ENCODE data around the gene THAP2.

THAP2 gene

GRCh38 chr12:71663561-71664410 lies at the start of gene THAP2, which contains the start of gene ZFC3H1:
Gene THAP2 (plus strand): TSS chr12:71664301. CDS start chr12:71664510, 209 bp downstream.
Gene ZFC3H1 (minus strand): TSS chr12:71663848. CDS start chr12:71663610, 238 bp downstream.
- FAIRE-seq: peak; percentile 95

GRCh38 chr12:71621938-71622337 lies 42.2 kb upstream of the THAP2 start:
- no peak for FAIRE-seq

GRCh38 chr12:71625476-71625875 lies 38.6 kb upstream of the THAP2 start:
- FAIRE-seq: no peak

- no peak for FAIRE-seq
Observed at GRCh38 chr12:71626098-71626497, 38.0 kb upstream of the THAP2 start.

- no peak for FAIRE-seq
Observed at GRCh38 chr12:71626768-71627167, 37.3 kb upstream of the THAP2 start.

DNA sequence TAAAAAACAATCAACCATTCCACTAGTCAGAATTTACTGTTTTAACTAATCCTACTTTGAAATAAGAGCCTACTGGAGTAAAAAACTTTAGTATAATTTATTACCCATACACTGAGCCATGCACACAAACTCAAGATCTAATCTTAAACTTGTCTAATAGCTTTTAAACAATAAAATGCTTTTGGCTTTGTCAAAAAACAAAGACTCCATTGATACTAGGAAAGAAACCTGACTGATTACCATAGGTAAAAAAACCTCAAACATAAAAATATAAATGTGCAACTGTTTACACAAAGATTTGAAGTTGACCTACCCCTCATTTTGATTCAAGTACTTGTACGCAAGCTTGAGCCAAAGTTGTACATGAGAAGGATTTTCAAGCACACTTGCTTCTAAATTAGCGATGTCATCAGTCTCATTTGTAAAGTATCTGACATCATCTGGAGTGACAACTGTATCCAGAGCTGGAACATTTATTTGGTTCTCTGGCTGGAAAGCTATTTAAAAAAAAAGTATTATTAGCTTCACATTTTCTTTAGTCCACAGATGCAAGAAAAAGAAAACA lies 36.6 kb upstream of the THAP2 start:
- peak; percentile 22 for FAIRE-seq

DNA sequence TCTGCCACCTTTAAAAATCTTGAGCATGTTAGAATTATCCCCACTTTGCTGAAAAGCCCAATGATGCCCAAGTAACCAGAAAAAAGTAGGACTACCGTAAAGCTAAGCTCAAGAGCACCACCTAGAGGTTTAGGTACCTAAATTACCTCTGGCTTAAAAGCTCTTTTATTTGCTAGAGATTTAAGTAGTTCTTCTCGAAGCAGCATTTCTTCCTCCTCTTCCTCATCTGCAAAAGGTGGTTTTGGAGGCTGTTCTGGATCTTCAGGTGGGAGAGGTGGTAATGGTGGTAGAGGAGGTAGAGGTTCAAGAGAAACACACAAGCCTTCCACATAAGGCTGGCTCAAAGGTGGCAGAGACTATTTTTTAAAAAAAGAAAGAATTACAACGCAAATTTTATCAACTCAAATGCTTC lies 27.4 kb upstream of the THAP2 start:
- FAIRE-seq: peak; percentile 90

DNA sequence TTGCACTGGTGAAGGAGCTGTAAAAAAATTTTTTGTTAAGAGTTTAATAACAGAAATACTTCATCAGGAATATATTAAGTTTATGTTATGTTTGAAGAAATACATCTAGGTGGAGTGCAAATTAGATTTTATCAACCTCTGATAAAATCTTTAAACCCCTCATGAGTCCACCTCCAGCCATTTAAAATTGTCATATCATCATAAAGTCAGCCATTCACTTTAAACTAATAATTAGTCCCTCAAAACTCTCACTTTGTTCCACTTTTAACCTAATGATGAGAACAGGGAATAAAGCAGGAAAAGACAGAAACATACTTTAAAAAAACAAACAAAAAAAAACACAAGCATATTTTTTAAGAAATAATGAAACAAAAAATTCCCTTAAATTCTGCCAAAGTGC lies 25.6 kb upstream of the THAP2 start:
- no peak for FAIRE-seq

DNA sequence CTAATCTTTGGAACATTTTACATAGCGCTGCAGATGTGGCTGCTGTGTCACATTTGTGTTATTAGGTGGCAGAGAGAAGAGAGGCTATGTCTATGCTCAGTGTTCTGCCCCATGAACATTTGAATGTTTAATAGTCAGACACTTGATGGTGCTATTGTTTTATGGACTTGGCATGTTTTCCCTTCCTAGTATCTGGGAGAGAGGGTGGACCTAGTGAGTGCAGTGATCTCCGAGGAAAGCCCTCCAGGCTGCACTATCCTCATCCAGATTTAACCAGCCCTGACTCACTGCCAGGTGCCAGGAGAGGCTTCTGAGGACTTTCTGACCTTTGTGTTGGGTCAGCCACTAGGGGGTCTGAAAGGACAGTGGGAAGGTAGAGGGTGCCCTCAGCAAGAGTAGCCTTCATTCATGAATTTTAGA lies 24.8 kb upstream of the THAP2 start:
- FAIRE-seq: no peak

- no peak for FAIRE-seq
Observed at GRCh38 chr12:71640316-71640715, 23.8 kb upstream of the THAP2 start.

- FAIRE-seq: no peak
Observed at GRCh38 chr12:71641390-71641789, 22.7 kb upstream of the THAP2 start.

- FAIRE-seq: no peak
Observed at GRCh38 chr12:71642264-71642663, 21.8 kb upstream of the THAP2 start.

- FAIRE-seq: no peak
Observed at GRCh38 chr12:71645268-71645667, 18.8 kb upstream of the THAP2 start.

DNA sequence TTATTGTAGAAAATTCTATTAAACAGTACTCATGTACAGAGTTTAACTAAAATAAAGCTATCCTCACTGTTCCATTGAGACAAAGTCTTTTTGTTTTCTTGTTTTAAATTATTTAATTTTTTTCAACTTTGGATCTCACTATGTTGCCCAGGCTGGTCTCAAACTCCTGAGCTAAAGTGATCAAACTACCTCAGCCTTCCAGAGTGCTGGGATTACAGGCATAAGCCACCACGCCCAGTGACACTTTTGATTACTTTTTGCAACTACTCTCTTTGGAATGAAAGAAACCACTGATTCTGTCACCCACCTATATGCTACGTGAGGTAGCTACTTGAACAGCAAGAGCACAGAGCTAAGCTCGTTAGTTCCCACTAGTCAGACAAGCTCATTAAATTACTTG lies 17.6 kb upstream of the THAP2 start:
- no peak for FAIRE-seq

GRCh38 chr12:71648537-71648936 lies 15.6 kb upstream of the THAP2 start:
- FAIRE-seq: no peak

DNA sequence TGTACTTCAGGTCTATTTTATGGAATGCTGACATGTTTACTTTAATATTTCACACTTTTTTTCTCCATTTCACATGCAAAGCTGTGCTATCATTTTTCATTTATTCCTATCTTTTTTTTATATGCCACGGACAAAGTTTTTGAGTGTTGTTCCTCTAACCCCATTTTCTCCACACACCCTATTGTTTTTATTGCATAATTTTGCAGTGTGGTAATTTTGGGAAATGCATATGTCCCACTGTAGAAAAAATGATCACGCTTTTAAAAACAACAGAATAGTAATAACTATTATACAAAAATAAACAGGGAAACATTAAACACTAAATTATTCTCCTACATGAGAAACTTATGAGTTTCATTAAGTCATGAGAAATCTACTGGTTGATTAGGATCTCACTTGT lies 14.7 kb upstream of the THAP2 start:
- FAIRE-seq: no peak

DNA sequence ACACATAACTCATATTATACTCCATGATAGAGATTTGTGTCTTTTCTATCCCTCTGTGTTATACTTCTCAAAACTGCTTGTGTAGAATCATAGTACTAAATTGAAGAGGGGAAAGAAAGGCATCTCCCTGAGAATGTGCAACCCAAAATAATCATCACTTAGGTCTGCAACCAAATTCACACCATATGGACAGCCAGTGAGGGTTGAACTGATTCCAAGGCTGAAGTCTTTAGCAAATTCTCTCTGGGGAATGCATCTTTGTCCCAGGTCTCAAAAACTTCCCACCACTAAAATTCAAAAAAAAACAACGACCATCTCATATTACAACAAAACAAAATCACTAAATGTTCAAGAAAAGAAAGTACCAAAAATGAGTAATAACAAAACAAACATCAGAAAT lies 11.4 kb upstream of the THAP2 start:
- FAIRE-seq: no peak

- no peak for FAIRE-seq
Observed at GRCh38 chr12:71653137-71653536, 11.0 kb upstream of the THAP2 start.

GRCh38 chr12:71654200-71654599 lies 9.9 kb upstream of the THAP2 start:
- FAIRE-seq: no peak

GRCh38 chr12:71655495-71655894 lies 8.6 kb upstream of the THAP2 start:
- FAIRE-seq: no peak

DNA sequence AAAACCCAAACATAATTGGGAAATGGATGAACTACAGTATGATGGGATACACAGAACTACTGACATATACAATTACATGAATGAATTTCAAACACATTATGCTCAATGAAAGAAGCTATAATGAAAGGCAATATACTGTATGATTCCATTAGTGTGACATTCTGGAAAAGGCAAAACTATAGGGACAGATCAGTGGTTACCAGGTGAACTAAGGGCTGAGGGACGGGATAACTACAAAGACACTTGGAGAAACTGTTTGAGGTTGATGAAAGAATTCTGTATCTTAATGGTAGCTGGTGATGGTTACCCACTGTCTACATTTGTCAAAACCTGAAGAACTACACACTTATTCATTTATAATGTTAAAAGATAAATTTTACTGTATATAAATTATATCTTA lies 8.2 kb upstream of the THAP2 start:
- no peak for FAIRE-seq

GRCh38 chr12:71656740-71657139 lies 7.4 kb upstream of the THAP2 start:
- no peak for FAIRE-seq

DNA sequence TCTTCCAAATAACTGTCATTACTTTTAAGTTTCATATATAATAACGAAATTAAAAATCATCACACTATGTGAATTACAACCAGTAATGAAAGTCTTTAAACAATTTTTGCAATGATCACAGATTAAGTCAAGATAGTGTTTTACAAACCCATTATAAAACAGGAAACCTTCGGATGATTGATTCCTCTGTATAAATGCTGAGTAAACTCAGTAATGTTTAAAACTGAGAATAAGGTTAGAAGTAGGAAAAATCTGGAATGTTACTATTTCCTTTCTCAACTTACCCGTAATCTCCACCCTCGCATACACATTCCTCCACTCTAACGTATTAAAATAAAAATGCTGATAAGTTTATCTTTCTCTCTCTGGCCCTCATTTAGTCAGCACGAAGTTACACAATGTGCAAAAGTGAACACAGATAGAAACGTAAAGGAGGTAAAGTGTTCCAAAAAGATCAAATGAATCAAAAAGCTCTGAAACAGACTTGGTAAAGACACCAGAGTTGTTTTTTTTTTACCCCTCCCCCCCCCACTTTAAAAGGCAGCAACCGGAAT lies 2.0 kb upstream of the THAP2 start:
- FAIRE-seq: no peak
